Measurements from ENCODE around the gene ABCC4.

- TF ChIP-seq CTCF (IDR thresholded peaks at IDR 0.05) = peak in 1 of 4 experiments; percentile 22
- TF ChIP-seq EP300 (IDR thresholded peaks at IDR 0.05) = no peak
Measured at GRCh38 chr13:95301183-95301967, at the start of gene ABCC4.
